HuH-7 (cell line): ENCODE data around the gene OR5B21.

Experiments used
- DNase-seq: peaks from one replicate; pipeline ENCODE4 v3.0.0; 2011; ENCODE audit warnings: low spot score

Gene OR5B21

GRCh38 chr11:58508005-58508404, at the start of gene OR5B21:
Gene OR5B21 (minus strand): TSS chr11:58508105. CDS start chr11:58508105, 0 bp downstream.
- DNase-seq = no peak

- no peak for DNase-seq
Measured at GRCh38 chr11:58549644-58550043, 41.7 kb upstream of the OR5B21 start.

GRCh38 chr11:58546841-58547240, 38.9 kb upstream of the OR5B21 start:
- no peak for DNase-seq

- DNase-seq = no peak
Measured at GRCh38 chr11:58531865-58532341, 24.0 kb upstream of the OR5B21 start.

GRCh38 chr11:58530236-58530635, 22.3 kb upstream of the OR5B21 start:
- no peak for DNase-seq

- no peak for DNase-seq
Measured at GRCh38 chr11:58527429-58527828, 19.5 kb upstream of the OR5B21 start.

GRCh38 chr11:58526721-58527120, 18.8 kb upstream of the OR5B21 start:
- DNase-seq = no peak

GRCh38 chr11:58525037-58525614, 17.2 kb upstream of the OR5B21 start:
- DNase-seq = no peak

GRCh38 chr11:58524232-58525036, 16.5 kb upstream of the OR5B21 start:
- DNase-seq = peak; percentile 74

- peak; percentile 18 for DNase-seq
Measured at GRCh38 chr11:58513747-58514367, 6.0 kb upstream of the OR5B21 start.

GRCh38 chr11:58511636-58512035, 3.7 kb upstream of the OR5B21 start:
- DNase-seq = no peak

- DNase-seq = no peak
Measured at GRCh38 chr11:58509748-58510147, 1.8 kb upstream of the OR5B21 start.

GRCh38 chr11:58508814-58509213, 909 bp upstream of the OR5B21 start:
- no peak for DNase-seq

GRCh38 chr11:58507355-58507754, 550 bp downstream of the OR5B21 start:
- no peak for DNase-seq

GRCh38 chr11:58506935-58507334, 970 bp downstream of the OR5B21 start:
- DNase-seq = no peak

- DNase-seq = no peak
Measured at GRCh38 chr11:58505849-58506248, 2.1 kb downstream of the OR5B21 start.

- no peak for DNase-seq
Measured at GRCh38 chr11:58504232-58504631, 3.7 kb downstream of the OR5B21 start.

GRCh38 chr11:58503361-58503856, 4.5 kb downstream of the OR5B21 start:
- no peak for DNase-seq

GRCh38 chr11:58502004-58502403, 5.9 kb downstream of the OR5B21 start:
- no peak for DNase-seq

- no peak for DNase-seq
Measured at GRCh38 chr11:58498464-58498863, 9.4 kb downstream of the OR5B21 start.

- no peak for DNase-seq
Measured at GRCh38 chr11:58497951-58498350, 10.0 kb downstream of the OR5B21 start.

- no peak for DNase-seq
Measured at GRCh38 chr11:58495906-58496305, 12.0 kb downstream of the OR5B21 start.

- DNase-seq = no peak
Measured at GRCh38 chr11:58494101-58494500, 13.8 kb downstream of the OR5B21 start.
